Neural cell (in vitro differentiated cells): Measurements from ENCODE around the gene KLHDC3.

ENCODE experiments used
- CTCF ChIP-seq: fragments of 450-650 bp; IDR thresholded peaks from 2 replicates; pipeline ENCODE4 v1.5.1; 2014; ENCODE audit warnings: antibody characterized with exemption, mild to moderate bottlenecking, moderate library complexity; ENCODE audit not compliant: poor library complexity, severe bottlenecking
- MXI1 ChIP-seq: fragments of 450-650 bp; conservative IDR thresholded peaks from 2 replicates; pipeline ENCODE4 v1.6.1; 2014; ENCODE audit warnings: antibody characterized with exemption, mild to moderate bottlenecking; ENCODE audit not compliant: poor library complexity, severe bottlenecking
- REST ChIP-seq: IDR thresholded peaks from 2 replicates; pipeline ENCODE4 v1.6.1; 2012; ENCODE audit warnings: borderline replicate concordance

DNA sequence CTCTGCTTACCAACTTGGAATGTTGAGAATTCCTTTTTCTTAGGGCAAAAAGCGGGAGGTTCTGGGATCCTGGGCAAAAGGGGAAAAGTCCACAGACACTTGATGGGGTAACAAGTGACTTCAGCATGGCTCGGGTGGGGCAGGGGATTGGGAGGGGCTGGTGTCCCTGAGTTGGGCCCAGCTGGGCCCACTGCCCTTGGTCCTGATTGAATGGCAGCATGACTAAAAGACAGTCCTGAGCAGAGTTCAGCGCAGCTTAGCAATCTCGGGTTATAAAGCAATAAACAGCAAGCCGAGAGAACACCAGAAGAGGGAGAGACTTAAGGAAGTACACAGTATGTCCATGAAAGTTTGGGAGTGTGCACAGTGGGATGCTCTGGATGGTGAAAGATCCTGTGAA lies 24.1 kb upstream of the KLHDC3 start:
- TF ChIP-seq MXI1 (no peak), REST (no peak), CTCF (no peak)
